Fibroblast of upper back skin (primary cell): Measurements from ENCODE around the gene CABLES1.

ENCODE experiments used
- DNase-seq: peaks from one replicate; pipeline ENCODE4 v3.0.0-alpha.2; 2013

Gene CABLES1

DNA sequence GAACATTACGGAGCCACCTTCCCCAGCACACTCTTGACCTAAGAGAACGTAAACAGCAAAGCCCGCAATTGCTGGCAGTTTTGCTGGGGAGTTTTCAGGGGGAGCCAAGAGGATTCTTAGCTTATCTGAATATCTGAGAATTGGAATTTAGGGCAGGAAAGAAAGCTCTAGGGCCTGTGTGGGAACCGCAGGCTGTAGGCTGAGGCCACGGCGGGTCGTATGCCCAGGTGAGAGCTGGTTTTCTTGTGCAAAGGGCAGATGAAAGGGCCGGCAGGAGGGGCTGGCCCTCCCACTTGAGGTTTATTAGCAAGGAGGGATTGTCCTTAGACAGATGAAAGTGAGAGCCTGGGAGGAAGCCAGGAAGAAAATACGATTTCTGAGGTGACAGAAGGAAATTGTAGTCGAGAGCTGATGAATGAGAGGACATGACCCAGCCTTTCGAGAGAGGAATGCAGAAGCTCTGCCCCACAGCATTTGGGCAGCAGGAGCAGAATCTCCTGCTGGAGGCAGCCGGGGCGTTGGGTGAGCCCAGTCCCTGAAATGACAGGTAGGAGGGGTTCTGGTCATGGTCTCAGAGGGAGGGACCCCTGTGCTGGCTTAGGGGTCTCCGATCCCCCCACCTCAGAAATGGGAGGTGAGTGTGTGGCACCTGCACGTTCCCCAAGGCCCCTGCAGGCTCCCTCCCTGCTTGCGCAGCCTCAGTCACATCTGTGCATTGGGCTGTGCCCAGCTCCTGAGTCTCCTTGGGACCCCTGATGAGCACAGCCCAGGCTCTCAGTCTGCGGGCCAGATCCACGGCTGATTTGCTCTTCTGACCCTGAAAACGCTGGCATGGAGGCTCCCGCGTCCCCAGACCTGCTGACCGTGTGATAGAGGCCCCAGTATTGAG, 61.1 kb downstream of the CABLES1 start:
- no peak for DNase-seq

DNA sequence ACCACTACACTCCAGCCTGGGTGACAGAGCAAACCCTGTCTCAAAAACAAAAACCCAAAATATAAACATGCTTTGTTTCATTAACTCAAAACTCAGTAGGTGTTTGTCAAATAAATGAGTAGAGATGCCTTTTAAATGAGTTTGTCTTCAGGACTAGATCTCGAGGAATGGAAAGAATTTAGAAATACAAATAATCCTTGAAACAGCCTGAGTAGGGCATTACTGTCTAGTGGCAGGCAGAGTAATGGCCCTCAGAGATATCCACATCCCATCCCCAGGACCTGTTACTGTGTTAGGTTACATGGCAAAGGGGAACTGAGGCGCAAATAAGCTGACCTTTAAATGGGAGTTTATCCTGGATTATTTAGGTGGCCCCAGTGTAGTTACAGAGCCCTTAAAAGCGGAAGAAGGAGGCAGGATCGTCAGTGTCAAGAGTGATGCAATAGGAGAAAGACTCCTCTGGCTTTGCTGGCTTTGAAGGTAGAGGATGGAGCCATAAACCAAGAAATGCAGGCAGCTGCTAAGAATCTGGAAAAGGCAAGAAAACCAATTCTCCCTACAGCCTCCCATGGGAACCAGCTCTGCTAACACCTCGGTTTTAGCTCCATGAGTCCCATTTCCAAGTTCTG, 63.0 kb downstream of the CABLES1 start:
- DNase-seq, result no peak

DNA sequence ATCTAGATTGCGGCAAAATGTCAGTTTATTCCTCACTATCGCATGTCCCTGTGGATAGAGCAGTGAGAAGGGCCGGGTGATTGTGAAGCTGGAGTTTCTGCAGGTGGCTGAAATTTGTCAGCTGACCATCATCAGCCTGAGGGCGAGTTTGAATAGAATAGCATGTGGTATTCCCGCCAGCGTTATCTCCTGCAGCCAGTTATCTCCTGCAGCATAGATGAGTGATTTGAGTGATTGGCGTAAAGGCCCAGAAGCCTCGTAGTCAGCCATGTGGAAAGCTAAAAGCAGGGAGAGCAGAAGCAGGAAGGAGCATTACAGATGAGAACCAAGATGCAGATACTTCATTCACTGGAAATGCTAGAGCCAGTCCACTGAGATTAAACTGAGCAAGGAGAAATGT, 65.5 kb downstream of the CABLES1 start:
- no peak for DNase-seq

DNA sequence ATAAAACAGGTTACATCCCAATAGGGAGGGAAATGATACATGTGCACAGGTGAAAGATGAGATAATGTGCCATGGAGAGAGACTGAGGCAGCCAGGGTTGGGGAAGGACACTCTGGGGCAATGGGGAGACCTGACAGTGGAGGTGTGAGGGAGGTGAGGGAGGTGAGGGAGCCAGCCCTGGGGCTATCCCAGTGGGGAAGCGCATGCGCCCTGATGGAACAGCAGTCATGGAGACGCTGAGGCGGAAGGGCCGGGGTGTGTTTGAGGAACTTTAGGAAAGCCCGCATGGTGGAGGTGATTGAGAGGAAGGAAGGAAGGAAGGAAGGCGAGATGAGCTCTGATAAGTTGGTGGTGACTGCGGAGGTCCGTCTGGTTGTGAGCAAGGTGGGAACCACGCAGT, 66.5 kb downstream of the CABLES1 start:
- no peak for DNase-seq

DNA sequence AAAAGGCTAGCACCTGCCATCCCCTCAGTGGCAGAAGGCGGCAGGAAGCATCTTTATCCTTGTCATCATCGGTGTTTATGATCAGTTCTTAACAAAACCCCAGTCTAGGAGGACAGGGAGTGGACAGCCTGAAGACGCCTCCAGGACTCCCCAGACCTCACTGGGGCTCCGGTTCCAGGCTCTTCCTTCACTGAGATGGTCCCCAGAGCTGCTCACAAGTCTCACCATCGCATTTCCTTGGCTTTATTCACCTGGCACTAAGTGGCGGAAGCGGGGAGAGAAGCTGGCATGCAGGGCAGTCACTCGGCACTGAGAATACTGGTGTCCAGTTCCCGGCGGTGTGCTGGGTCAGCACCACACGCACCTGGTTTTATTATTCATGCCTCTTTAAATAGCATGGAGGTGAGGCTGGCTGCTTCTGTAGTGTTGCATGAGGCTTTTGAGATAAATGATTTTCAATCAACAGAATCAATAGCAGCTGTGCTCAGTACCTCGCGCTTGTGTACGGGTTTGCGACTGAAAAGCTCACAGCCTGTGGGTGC, 68.7 kb downstream of the CABLES1 start:
- no peak for DNase-seq

DNA sequence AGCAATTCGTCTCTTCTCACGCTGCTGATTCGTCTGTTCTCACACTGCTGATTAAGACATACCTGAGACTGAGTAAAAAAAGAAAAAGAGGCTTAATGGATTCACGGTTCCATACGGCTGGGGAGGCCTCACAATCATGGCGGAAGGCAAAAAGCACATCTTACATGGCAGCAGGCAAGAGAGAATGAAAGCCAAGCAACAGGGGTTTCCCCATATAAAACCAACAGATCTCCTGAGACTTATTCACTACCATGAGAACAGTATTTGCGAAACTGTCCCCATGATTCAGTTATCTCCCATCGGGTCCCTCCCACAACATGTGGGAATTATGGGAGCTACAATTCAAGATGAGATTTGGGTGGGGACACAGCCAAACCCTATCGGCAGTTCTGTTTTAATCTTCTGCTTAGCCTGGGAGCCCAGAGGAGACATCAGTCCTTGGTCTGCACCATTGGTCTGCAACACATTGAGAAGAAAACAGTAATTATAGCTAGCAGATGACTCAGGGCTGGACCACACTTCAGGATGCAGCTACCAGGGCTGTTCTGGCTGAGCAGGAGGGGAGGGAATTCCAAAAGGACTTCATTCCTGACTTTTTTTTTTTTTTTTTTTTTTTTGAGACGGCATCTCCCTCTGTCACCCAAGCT, 69.4 kb downstream of the CABLES1 start:
- peak; percentile 49 for DNase-seq

DNA sequence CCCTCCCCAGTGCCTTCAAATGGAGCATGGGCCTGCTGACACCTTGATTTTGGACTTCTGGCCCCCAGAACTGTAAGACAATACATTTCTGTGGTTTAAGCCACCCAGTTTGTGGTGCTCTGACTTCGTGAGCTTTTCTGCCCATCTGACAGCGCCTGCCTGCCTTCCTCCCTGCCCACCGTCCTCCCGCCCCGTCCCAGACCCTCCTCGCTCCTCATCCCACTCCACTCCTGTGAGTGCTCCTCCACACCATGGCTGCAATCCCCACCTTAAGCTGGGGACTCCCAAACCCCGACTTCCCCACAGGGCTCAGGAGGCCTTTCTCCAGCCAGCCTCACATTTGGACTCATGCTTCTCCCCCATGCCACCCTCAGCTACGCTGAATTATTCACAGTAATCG, 70.7 kb downstream of the CABLES1 start:
- no peak for DNase-seq

DNA sequence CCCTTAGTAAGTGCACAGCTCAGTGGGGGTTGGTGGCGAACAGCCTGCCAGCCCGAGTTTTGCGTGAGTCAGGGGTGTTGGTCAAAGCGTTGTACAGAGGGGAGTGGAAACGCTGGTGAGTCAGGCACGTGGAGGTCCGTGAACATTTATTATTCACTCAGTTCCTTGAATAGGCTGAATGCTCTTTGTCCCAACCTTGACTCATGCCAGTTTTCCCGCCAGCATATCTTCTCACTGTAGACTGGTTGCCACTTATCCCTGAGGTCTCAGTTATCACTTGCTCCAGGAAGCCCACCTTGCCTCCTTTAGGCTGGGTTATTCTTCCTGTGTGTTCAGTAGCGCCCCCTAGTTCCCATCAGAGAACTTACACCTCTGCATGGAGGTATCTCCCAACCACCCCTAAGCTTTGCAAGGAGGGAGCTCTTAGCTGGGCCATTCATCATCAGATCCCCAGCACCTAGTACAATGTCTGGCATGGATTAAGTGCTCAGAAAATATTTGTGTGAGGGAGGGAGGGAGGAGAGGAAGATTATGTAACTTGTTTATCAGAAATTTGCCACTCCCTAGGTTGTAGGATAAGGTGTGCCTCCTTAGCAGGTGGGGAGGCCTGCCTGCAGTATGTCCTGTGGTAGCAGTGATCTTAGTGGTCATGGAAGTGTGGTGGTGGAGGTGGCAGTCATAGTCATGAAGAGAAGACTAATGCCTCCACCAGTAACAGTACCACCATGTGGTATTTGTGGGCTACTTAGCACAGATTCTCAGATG, 72.1 kb downstream of the CABLES1 start:
- no peak for DNase-seq

DNA sequence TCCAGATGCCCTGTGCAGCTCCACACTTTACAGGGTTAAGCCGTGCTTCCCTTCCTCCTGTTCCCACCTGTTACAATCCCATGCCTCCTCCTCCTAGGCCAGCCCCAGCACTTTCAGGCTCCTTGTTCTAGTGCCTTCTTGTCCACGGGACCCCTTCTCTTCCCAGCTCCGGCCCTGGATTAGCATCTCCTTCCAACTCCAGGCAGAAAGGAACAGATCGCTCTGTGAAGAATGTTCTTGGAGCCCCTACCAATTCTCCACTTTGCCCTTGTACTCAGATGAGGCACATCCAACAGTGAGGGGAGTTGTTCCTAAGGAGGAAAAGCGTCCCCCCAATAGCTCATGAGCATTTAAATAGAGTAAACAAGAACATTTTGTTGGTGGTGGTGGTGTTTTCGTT, 72.7 kb downstream of the CABLES1 start:
- no peak for DNase-seq

DNA sequence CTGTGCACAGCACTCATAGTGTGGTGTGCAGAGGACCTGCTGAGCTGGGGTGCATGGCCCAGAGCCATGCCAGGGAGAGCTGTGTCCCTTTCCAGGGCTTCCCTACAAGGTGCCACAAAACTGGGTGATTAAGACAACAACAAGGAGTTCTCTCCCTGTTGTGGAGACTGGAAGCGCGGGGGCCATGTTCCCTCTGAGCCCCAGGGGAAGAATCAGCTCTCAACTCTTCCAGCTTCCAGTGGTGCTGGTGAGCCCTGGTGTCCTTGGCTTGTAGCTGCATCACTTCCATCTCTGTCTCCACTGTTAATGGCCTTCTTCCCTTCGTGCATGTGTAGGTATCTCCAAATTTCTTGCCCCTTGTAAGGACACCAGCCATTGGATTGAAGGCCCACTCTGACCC, 73.3 kb downstream of the CABLES1 start:
- DNase-seq, result no peak

DNA sequence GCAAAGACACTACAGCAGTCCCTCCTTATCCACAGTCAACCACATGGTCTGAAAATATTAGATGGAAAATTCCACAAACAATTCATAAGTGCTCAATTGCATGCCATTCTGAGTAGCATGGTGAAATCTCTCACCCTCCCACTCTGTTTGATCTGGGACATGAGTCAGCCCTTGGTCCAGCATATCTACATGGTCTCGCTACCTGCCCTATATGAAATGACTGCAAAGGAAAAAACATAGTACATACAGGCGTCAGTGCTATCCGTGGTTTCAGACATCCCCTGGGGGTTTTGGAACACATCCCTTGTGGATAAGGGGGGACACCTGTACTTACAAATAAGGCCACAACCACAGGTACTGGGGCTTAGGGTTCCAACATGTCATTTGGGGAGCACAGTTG, 73.7 kb downstream of the CABLES1 start:
- no peak for DNase-seq

DNA sequence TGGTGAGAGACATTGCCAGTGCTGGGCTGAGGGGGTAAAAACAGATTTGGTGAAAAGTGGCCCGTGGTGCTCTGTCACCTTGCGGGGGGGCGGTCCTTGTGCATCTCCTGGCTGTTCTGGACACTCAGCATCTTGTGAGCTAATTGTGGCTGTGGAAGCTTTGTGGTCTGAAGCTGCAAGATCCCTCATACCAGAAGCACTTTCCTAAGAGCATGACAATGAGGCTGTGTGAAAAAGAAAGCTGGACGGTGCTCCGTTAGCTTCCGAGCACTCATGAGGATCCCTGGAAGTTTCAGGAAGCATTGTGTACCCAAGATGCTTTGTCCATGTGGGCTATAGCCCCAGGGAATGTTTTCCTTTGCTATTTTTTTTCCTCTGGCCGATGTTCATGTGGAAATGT, 74.5 kb downstream of the CABLES1 start:
- no peak for DNase-seq

DNA sequence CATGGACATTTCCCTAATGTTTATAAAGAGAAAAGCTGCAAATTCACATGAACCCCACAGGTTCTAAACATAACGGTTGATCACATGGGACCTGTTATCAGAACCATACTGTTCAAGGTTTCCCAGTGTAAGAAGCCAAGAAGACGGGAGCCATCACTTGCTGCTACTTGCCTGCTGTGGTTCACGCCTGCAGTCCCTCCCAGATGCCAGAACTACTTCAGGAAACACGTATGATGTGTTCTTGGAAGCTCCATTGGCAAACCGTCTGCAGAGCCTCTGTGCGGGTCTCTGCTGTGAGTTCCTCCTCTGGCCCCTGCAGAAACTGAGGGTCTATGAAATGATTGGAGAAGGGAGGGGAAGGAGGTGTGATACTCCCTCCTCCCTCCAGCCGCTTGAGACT, 75.2 kb downstream of the CABLES1 start:
- no peak for DNase-seq

DNA sequence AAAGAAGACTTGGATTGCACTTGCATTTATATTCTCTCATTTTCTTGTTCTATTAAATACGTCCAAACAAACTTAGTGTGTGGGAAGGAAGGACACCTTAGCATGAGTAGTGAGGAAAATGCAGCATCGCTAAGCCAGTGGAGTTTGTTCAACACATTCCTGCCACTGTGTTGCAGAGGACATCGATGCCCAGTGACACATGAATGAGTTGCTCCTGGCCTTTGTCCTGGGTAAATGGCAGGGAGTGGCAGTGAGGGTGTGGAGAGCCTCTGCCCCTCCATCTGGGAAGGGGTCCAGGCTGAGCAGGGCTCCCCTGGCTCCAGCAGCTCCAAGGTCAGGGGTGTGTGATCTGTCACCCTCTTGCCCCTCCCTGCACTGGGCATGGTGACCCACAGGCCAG, 75.9 kb downstream of the CABLES1 start:
- DNase-seq, result no peak

DNA sequence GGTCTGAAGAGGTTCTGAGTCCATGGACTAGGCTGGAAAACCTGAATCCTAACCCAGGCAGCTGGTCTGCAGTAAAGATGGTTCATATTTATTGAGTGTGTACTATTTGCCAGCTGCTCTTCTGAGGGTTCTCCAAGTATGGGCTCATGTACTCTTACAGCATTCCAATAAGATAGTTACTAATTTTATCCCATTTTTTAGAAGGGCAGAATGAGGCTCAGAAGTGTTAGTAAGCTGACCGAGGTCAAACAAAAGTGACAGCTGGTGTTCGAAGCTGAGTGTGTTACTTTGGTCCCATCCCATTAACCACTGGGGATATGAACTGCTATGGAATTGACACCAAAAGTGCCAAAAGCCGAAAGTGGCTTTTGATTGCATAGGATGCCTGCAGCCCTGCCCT, 76.9 kb downstream of the CABLES1 start:
- no peak for DNase-seq

DNA sequence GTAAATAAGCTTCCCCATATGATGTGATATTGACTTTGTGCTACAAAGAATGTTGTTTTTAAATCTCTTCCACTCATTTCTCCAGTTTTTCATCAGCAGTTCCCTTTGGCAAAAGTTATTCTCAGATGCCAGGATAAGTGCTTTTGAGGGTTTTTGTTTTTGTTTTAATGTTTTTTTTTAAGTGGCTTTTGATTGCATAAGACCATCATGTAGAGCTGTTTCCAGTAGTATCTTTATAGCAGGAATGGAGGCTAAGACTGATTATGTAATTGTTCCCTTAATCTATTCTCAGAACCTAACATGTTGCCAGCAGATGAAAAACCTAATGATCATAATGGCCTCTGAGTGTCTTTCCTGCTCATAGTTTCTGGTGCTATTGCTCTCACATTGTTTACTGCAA, 77.9 kb downstream of the CABLES1 start:
- no peak for DNase-seq

DNA sequence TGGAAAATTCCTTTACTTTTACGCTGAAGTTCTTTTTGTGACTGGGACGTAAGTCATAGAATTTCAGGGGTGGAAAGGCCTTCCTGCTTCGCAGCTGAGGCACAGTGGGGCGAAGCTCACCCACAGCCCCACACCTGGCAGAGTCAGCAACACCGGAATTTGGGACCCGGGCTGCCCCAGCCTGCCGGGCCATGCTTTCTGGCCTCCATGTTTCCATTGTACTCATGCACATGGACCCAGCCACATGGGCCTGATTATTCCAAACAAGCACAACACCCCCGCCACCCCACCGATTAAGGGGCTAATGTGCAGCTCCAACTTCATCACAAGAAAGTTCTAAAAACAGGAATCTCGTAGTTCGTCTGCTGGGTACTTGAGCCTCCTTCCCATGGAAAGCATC, 82.5 kb downstream of the CABLES1 start:
- no peak for DNase-seq

DNA sequence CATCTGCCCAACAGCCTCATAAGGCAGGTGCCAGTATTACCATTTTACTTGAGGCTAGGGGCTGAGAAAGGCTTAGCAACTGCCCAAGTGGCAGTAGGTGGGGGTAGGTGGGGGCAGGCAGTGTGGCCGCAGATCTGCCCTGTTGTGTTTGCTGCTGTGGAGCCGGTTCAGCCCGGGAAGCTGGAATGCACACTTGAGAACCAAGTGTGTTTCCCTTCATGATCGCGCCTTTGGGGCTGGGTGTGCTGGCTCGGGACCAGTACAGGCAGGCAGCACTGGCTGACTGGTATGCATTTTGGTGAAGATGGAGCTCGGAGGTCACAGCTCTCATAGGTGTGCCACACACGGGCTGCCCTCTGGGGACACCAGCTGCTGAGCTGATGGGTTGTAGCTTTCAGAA, 85.1 kb downstream of the CABLES1 start:
- DNase-seq, result no peak

DNA sequence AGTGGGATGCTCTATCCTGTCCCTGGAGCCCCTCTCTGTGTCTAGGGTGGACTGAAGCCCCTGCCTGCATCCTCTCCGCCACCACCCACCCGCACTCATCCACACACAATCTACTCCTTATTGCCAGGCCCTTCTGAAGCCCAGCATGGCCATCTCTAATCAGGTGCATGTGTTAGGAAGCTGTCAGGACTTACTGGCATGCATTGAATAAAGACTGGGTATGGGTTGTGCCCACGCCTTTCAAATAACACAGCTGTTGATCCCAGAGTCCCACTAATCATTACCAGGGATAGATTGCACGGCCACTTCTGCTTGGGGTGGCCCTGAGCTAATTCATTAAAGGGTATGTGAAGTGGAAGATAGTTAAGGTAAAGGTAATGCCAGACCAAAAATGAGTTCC, 88.4 kb downstream of the CABLES1 start:
- no peak for DNase-seq

DNA sequence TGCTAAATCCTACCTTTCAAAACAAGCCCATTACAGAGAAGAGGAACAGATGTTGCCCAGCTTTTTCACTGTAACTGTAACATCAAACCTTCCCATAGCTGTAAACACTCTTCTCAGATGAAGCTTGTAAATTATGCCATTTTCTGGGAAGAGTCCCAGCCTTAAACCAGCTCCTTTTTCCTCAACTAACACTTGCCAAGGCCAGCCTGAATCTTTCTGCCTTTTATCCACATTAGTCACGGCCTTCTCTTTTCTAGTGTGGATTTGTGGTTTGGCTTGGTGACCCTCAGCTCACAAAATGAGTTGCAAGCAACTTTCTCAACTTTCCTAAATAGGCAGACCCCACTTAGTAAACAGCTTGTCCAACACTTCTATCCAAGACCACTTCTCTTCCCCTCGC, 90.2 kb downstream of the CABLES1 start:
- peak; percentile 98 for DNase-seq

DNA sequence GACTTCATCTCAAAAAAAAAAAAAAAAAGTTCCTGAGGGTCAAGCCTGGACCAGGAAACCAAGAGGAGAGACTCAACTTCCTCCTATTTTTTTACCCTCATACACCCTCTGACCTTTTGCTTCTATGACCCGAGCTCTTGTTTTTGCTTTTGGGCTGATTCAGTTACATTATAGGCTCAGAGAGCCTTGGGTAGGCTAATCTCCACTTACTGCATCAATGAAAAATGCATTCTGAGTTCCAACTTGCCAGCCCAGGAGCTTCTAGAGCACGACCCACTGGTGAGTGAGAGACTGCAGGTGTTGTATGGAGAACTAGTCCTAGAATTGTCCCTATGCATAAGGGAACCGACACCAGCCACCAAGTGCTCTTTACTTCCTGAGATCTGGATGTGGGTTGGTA, 91.1 kb downstream of the CABLES1 start:
- peak; percentile 33 for DNase-seq

DNA sequence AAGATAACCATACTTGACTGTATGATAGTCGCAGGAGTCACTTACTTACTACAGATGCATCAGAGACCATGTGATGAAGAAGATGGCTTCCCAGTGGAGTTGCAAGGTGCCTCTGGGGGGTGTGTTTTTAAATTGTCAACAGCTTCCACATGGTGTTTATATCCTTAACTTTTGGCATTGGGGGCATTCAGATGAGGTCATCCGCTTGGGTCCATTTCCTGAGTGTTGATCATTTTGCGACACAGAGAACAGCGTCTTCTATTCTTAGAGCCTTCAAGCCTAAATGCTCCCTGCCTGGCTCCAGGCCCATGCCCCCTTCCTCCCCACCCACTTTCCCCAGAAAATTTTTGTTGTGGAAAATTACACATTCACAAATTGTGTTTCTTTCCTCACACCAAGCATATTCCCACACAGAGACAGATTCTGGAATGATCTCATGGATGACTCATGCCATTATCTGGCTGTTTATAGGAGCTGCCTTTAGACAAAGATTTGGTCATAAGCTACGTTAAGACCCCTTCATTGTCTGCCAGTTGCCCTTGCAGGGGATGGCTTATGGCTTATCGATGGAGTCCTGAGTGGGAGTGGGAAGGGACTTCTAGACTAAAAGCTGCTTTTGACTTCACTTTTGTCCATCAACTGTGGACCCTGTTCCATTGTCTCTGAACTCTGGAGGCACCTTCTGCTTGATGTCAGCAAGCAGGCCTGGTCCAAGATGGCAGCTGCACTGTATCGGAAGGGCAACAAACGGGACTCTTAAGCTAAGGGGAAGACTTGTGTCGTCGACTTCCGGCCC, 91.8 kb downstream of the CABLES1 start:
- DNase-seq, result peak; percentile 75
